Upper lobe of left lung (tissue), 4 donors: ENCODE results near the gene WBP1L.

Source experiments
- CTCF ChIP-seq, 6 experiments: fragments of 450-650 bp in 4 of 6; fragments of 200-600 bp in 2 of 6; sonication (generic) in 2 of 6; IDR thresholded peaks; one replicate each; pipeline ENCODE4 v1.5.1; 2016 to 2019; ENCODE audit warnings: antibody characterized with exemption in 6 of 6
- POLR2AphosphoS5 ChIP-seq, 2 donors: sonication (generic); formaldehyde crosslinking; IDR thresholded peaks; one replicate each; pipeline ENCODE4 v1.5.1; 2017; ENCODE audit warnings: antibody characterized with exemption in 2 of 2

- TF ChIP-seq CTCF (IDR thresholded peaks at IDR 0.05) (peak in 2 of 6 experiments; percentile 33 to 44), POLR2AphosphoS5 (IDR thresholded peaks at IDR 0.05) (no peak)
Measured at GRCh38 chr10:102713539-102713813, 30.3 kb upstream of the WBP1L start.
